Astrocyte (in vitro differentiated cells and primary cell): Measurements from ENCODE around the gene ADRB1. TPM values are rescaled to one million over a fixed set of nuclear protein-coding genes. Genes with fewer than 3 reads are reported as not detected.

Source experiments
- total RNA-seq: library from RNA; stranded (reverse); gene quantifications from 2 replicates; pipeline ENCODE4 v1.2.1, GENCODE V29; 2021

ADRB1 gene
- total RNA-seq, 1 donor from 2014 or later = 1.3 TPM

Other genes starting within 250 kb of the ADRB1 start
- gene DCLRE1A, start 189.8 kb upstream of the ADRB1 start, total RNA-seq = 3.7 and 3.8 TPM in 2 replicates
- 15.6 and 16.9 TPM in 2 replicates for gene NHLRC2, start 189.2 kb upstream of the ADRB1 start, total RNA-seq
- gene CCDC186, start 130.3 kb downstream of the ADRB1 start, total RNA-seq = 28.8 and 30.9 TPM in 2 replicates
- not detected in 2 replicates for gene TDRD1, start 135.5 kb downstream of the ADRB1 start, total RNA-seq
- 0.25 TPM in 1 of 2 replicates, not detected in the other for gene VWA2, start 195.4 kb downstream of the ADRB1 start, total RNA-seq